Right lobe of liver (tissue), 4 donors: Measurements from ENCODE around the gene CYP27B1.

Experiments used
- CTCF ChIP-seq, 4 donors: fragments of 200-600 bp in 3 of 4; fragments of 450-650 bp in 1 of 4; IDR thresholded peaks; one replicate each; pipeline versions ENCODE4 v1.5.1 to v1.8.0; 2016 to 2022; ENCODE audit warnings: antibody characterized with exemption in 4 of 4, mild to moderate bottlenecking in 2 of 4
- POLR2A ChIP-seq: fragments of 450-650 bp; IDR thresholded peaks from one replicate; pipeline ENCODE4 v1.6.1; 2017; ENCODE audit warnings: antibody characterized with exemption, mild to moderate bottlenecking
- donor health status: DM: no; HTN: no; CAD: no.
- donor health status: DM: no; HTN: no; CAD: no.
- donor health status: DM: no; HTN: yes; CAD: no.

GRCh38 chr12:57775563-57776246 lies 8.8 kb upstream of the CYP27B1 start:
- TF ChIP-seq CTCF (IDR thresholded peaks at IDR 0.05) (no peak), POLR2A (no peak)
